ENCODE measurements around the gene TRAM2.

Gene TRAM2

DNA sequence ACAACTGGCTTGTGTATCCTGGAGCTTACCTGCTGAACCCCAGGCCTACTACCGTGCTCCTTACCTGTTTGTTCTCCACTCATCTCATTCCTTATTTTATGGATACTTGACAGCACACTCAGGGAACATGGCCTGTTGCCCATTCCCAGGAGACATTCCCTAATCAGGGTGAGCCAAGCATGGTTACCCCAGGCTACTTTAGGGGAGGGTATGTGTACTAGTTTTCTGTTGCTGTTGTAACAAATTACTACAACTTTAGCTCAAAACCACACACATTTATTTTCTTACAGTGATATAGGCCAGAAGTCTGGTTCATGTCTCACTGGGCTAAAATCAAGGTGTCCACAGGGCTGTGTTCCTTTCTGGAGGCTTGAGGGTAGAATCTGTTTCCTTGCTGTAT lies 15.0 kb upstream of the TRAM2 start:
- no peak for DNase-seq

DNA sequence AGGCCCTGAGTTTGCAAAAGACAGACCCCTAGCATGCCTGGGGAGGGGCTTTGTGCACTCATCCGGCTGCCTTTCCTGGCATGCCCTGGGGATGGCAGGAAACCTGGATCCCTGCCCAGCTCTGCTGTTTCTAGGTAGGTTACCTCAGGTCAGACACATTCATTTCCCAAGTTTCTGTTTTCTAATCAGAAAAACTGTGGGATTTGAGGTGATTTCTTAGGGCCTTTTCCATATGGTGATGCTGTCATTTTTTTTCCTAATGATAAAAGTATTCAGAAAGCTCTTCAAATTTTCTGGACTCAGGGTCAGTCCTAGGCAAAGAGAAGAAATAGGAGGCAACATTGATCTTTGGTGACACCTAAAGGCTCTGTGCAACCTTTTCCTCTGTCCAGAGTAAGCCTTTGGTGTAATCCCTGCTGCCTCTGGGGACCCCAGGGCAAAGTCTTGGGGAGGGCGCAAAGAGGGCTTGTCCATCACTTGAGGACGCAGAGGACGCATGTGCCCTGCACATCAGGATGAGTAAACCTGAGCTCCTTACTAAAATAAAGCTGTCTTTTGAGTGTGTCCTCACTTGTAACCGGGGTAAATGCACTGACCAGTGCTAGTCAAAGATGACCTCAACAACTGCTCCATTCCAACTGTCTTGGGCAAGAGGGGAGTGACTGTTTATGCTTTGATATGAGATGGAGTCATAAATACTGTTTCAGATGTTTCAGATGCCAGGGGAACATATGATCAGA lies 13.5 kb upstream of the TRAM2 start:
- peak in 1 of 2 experiments; percentile 28 for DNase-seq

DNA sequence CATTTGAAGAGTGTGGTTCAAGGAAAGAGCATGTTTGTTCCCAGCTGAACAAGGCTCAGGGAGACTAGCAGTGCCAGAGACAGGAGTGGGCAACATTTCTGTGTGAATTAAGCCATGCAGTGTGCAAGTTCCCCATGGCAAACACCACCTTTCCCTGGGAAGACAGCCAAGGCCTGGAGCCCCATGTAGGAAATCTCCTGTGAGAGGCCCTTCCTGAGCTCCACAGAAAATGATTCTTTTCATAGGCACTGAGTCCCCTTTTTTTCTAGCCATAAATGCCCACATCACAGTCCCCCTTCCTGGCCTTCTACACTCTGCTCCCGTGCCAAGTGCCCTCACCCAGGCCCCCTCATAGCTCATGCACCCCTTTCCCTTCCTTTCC lies 11.8 kb upstream of the TRAM2 start:
- no peak for DNase-seq

DNA sequence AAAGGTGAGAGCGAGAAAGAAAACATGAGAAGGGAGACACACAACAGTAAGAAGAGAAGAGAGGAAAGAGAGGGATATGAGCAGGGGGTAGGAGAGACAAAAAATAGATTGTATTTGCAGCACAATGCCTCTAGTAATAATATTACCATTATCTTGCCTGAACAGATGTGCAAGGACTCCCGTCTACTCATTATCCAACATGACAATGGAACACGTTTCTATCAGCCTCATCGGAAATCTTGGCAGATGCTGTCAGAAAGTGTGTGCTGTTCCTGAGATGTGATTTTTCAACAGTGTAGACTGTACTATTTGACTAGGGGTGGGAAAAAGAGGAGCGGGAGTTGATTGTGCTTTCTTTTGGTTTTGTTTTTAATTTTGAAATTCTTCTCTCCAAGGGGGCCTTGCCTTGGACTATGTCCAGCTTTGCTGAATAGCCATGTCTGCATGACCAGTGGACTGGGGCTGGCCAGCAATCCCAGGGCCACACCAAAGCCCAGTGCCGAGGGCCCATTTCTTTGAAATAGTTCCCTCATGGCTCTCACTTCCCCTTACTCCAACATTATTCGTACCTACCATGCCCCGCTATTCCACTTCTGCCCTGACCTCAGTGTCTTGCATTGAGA lies 11.3 kb upstream of the TRAM2 start:
- DNase-seq = no peak

DNA sequence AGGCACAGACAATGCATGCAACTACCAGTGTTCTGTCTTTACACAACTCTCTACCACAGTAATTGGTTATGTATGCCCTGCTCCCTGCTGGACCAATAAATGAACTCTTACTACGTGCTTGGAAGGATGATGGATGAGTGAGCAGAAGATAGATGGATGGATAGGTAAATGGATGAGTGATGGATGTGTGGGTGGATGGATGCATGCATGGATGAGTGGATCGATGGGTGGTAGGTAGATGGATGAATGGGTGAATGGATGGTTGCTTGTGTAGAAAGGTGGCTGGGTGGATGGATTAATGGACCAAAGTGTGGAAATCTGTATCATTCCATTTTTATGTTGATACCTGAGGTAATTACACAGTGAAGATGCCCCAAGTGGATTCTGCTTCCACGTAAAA lies 10.1 kb upstream of the TRAM2 start:
- no peak for DNase-seq

DNA sequence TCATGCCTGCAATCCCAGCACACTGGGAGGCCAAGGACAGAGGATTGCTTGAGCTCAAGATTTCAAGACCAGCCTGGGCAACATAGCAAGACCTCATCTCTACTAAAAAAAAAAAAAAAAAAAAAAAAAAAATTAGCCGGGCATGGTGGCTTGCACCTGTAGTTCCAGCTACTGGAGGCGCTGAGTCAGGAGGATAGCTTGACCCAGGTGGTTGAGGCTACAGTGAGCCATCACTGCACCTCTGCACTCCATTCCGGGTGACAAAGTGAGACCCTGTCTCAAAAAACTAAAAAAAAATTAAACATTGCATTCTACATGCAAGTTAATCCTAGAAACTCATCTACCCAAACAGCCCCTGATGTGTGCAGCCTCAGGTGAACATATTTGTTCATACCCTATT lies 7.3 kb upstream of the TRAM2 start:
- no peak for DNase-seq

DNA sequence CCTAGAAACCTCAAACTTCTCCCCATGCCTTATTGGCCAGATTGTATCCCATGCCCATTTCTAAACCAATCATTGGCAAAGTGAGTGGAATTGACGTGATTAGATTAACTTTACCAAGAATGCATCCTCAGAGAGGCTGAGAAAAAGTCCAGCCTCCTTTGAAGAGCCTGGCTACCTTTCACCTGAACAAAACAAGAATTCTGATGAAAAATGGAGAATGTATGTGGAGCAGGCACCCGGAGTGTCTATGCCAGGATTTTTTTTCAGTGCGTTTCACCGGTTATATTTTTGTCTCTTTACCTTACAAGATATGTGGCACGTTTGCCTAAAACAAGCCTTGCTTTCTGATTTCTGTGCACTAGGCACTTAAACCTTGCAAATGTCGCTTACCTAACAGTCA lies 6.1 kb upstream of the TRAM2 start:
- no peak for DNase-seq

DNA sequence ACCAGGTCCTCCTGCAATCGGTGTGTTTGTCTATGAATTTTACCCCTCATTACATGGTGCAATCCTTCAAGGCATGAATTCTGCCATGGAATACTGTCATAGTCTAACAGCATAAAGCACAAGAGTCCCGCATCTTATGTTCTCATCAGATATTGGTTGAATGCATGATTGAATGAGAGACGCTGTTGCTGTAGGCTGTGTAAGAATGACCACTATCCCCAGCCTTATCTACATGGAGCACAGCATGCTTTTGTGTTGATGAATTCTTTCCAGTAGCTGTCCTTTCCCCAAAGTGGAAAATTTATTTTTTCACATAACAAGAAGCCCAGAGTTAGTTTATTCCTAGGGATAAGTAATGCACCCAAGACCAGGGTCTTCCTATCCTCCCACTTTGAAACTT lies 5.6 kb upstream of the TRAM2 start:
- DNase-seq = no peak

DNA sequence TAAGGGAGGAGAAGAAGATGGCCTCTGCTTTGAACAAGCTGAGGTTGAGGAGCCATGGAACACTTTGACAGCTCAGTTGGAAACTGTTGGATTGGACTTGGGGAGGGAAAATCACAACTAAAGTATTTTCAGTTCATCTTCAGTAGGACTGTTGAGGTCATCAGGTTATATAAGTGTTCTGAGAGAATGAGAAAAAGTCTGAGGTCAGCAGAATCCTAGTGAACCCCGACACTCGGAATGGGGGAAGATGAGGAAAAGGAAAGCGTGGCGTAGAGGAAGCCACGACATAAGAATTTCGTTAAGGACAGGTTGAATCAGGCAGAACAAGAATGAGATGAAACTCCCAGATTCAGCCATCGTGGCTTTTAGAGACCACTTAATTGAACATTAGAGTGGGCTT lies 4.0 kb upstream of the TRAM2 start:
- DNase-seq = no peak

DNA sequence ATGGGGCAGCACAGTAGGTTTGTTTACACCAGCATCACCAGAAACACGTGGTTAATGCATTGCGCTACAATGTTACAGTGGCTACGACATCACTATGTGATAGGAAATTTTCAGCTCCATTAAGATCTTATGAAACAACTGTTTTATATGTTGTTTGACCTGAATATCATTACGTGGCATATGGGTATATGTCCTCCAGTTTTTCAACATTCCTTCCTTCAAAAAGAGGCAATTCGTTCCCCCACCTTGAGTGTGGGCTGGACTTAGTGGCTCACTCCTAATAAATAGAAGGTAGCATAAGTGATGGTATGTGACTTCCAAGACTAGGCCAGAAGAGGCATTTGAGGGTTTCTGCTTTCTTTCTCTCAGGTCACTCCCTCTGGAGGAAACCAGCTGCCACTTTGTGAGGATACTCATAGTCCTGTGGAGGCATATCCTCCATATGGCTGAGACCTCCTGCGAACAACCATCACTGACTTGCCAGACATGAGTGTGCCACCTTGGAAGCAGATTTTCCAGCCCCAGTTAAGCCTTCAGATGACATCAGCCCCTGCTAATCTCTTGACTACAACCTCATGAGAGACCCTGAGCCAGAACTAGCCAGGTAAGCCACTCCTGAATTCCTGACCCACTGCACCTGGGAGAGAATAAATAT lies 2.3 kb upstream of the TRAM2 start:
- DNase-seq = no peak

DNA sequence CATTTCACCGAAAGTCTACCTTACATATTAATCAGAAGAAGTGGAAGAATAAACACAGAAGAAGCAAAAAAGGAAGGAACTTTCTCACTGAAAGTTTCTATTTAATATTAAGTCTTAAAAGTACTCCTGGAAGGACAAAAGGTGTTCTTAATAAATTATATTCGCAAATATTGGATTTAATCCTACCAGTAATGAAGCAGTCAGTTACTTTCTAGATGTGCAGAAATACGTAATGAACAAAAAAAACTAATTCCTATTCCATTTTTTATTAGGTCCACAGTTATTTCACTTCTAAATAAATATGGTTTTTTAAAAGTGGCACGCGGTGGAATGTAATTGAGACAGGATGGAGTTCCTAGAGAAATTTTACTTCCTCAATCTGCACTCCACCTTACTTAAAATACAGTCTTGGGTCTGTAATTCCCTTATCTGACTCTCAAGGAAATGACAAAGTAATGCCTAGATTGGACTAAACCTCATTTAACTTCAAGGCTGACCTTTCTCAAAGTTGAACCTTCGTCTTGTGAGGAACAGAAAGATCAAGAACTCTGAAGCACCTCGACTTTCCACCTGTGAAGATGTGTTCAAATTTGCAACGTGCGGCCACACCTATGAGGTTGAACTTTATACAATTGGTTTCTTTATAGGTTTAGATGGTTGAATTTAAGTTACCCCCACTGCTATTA lies 1.1 kb upstream of the TRAM2 start:
- DNase-seq = no peak

DNA sequence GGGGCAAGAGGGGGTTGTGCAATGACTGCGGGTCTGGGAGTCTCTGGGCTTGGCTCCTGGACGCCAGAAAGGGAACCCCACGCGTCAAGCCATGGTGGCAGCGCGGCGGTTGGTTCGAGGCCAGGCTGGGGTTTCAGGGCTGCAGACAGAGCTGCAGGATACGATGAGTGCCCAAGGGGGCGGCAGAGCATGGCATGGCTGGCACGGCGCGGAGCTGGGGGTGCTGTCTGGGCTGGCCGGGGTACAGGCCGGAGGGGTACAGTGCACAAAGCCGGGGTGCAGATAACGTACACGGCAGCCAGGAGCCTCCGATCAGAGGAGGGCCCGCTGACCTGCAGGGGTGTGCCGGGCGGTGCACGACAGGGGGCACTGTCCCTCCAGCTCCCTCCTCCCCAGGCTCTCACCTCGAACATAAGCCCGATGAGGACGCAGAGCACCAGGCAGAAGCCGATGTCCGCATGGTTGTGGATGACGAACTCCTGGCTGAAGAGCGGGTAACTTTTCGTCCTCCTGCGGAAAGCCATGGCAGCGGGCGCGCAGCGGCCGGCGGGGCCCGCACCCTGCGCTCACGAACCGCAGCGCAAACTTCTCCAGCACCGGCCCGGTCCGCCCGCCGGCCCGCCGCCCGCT lies 353 bp downstream of the TRAM2 start:
- peak; percentile 58 to 85 for DNase-seq

DNA sequence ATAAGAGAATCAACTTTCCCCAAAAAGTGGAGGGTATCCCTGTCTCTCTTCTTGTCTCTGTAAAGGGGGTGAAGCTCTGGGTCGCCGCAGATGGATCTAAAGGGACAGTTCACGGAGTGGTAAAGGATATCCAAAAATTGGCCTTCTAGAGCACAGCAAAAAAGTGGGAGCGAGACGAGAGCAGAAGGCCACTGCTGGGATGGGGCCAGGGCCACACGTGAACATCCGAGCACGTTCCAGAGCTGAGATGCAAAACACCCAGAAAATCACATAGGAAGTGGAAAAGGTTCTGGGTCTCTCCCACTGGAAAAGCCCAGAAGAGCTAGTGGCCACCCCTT lies 837 bp downstream of the TRAM2 start:
- DNase-seq = no peak

DNA sequence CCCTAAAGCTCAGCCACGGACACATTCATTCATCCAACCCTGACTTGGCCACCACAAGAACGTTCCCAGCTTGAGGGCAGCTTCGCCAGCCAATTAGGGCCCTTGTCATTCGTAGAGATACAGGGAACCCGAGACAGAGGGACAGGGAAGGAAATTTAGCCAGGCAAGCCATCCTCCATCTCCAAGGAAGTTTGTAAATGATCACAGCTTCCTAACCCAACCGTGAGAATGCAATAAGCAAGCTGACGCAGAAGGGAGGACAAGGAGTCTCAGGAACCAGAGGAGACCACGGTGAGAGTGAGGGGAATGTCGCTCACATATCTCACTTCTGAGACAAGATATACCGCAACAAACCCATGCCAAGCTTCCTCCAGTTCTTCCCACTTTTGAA lies 1.4 kb downstream of the TRAM2 start:
- DNase-seq = no peak

DNA sequence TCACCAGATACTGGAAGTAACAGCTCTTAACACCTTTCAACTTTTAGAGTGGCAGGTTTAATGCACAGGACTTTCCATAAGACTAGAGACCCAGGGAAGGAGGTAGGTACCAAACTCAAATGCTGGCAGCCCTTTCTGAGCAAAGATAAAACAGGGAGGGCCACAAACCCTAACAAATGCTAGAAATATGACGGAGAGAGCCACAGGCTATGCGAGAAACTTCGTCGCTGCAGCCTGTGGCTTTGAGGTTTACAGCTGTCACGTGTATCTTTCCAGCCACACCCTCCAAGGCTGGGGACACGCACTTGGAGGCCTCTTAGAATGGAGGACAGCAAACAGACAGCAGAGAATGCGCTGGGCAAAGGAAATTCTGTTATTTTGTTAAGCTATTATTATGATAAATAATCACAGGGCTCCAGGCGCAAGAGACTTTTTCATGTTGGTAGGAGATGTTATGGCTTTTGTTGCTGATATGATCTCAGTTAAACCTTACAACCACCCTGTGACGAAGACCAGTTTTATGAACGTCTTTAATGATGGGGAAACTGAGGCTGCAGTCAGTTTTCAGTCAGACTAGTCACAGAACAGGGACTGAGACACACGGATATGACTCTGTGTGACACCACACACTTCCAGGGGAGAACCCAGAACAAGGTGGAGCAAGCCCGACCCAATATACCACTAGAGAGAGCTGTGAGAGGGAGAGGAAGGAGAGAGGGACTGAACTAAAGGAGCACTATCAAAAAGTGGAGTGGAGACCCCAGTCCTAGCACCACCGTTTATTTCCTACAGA lies 2.0 kb downstream of the TRAM2 start:
- DNase-seq = no peak

DNA sequence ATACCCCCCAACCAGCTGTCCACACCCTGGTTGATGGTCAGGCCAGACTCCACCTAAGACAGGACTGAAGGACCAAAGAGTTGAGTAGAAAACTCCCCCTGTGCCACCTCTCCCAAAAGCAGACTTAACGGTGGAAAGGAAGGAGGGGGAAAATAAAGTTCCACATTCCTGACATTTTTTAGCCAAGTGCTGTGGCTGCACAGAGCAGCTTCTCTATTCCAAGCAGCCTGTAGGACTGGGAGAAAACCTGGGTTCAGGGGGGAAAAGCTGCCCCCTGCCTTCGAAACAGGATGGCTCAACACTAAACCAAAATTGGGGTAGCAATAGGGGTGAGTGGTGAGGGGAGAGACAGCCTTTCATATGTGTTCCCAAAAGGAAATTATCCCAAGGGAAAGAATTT lies 3.6 kb downstream of the TRAM2 start:
- DNase-seq = no peak

DNA sequence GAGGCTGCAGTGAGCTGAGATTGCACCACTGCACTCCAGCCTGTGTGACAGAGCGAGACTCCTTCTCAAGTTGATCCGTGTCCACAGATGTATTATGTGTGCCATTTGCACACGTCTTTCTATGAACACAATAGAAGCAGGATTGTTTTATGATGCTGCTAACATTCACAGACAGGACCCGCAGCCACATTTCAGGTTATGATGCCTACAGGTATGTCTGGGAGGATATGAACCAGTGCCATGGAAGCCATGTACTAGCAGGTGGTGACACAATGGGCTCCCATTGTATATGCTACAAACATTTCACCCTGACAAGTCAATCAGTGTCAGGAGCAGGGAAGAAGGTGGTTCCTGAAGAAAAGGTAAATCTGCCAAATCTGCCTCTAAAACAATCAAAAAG lies 4.3 kb downstream of the TRAM2 start:
- DNase-seq = no peak

DNA sequence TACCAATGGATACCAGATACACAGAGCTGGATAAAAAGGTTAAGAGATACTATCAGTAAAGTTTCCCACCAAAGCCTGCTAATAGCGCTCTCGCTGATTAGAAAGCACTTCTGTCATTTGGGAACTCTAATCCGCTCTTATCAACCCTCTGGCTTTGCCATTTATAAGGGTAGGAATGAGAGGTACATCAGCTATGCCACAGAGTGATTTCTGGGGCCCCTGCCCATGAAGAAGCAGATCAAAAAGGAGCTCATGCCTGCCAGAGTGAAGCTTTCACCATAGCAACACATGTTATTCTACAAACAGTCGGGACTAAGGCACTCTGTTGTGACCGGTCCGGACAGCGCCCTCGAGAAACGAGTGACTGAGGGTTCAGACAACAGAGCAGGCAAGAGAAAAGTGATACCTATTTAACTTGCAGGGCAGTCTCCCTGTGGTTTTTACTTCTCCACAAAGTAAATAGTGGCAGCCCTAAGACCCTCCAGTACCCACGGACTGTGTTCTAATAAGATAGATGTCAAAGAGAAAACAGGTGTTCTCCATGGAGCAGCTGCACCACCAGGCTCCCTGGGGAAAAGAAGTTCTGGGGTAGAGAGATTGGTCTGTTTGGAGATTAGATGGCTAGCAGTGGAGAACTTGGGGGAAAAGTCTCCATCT lies 5.6 kb downstream of the TRAM2 start:
- peak; percentile 44 to 68 for DNase-seq

DNA sequence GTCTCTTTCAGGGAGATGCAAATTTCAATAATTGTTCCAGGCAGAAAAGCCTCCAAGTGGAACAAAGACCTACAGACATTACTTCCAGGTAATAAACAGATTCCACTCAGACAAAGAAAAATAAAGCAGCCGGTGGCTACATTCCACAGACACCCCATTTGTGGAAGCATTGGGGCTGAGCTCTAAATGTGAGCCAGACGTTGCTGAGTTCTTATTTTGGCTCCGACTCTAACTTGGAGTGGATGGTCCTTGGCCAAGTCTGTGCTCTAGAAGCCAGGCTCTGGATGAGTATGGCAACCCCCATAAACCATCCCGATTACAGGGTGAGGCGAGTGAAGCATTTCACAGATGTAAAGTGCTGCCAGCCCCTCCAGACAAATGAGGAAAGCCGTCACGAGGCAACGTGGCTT lies 6.6 kb downstream of the TRAM2 start:
- DNase-seq = peak; percentile 89 to 95

DNA sequence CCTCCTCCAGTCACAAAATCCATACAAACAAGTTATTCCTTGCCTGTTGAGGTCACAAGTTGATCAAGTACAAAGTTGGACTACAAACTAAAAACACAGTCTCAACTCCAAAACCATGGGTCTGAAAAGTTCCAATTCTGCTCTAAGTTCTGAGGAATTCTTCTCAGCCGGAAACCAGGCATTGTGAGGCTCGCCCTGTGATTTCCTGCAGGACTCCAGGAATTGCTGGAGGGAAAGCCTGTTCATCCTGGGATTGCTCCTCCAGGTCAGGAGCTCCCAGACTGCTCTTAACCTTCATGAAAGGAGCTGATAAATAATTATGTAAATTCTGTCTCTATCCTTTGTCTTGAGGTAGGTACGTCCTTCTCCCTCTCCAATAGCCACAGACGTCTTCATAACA lies 8.5 kb downstream of the TRAM2 start:
- DNase-seq = no peak

DNA sequence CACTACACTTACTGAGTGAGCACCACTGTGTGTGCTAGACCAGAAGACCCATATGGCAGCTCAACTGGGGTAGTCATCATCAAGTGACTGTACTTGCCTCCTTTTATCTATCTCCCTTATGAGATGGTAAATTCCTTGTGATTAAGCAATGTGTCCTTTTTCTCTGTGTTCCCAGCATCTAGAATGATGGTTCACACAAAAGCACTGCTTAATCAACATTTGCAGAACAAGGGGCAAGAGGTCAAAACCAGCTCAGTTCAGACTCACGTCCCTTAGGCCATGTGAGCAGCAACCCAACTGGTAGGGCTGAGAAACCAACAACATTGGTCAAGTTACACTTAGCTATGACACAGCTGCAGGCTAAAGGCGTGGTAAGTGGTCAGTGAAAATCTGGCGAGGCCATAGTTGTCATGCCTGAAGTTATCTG lies 10.0 kb downstream of the TRAM2 start:
- DNase-seq = no peak

DNA sequence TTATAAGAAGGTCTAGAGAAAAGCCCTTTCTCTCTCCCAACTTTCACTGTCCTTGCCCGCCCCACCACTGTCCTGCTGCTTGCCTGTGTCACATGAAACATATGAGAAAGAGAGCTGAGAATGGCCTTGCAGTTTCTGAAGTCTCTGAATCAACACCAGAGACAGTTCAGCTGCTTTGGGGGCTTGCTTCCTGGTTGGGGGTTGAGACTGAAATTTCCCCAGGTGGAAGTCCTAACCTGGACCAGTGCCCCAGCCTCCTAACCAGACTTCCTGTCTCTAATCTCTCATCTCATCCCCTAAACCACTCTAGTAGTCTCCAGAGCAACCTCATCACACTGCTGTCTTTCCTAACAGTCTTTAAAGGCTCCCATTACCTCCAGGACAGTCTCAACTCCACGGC lies 10.7 kb downstream of the TRAM2 start:
- no peak for DNase-seq

Data from NCI-H526 (cell line).